ENCODE measurements around the gene ATP6AP1. TPM values are rescaled to one million over a fixed set of nuclear protein-coding genes. Genes with fewer than 3 reads are reported as not detected.

The ATP6AP1 gene
- total and polyA plus RNA-seq, 2 experiments from 2014 or later: 37.7 to 52.1 TPM

DNA sequence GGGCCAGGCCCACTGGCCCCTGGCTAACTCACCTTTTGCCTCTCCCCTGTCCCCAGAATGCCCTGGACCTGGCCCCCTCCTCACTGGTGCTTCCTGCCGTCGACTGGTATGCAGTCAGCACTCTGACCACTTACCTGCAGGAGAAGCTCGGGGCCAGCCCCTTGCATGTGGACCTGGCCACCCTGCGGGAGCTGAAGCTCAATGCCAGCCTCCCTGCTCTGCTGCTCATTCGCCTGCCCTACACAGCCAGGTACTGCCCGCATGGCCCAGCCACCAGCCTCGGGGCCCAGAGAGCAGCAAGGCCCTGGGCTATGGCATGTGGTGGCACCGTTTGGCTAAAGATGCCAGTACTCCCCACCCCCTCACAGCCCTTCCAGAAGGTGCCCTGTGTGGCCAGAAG, 3.7 kb downstream of the ATP6AP1 start:
- H3K36me3 ChIP-seq (ENCODE audit: insufficient read depth): no peaks in the 10 kb centered on the region
- no peak overlapping the region for H3K4me2 ChIP-seq
- peaks cover 24% of the 10 kb centered on the region for H3K36me3 Mint-ChIP-seq (ENCODE audit: low read depth)
- ATAC-seq: no peak
- peaks cover 23% of the 10 kb centered on the region for H3K4me1 Mint-ChIP-seq
- H3K27me3 ChIP-seq (ENCODE audit: insufficient read depth): no peaks in the 10 kb centered on the region
- TF ChIP-seq, protein P1, sequence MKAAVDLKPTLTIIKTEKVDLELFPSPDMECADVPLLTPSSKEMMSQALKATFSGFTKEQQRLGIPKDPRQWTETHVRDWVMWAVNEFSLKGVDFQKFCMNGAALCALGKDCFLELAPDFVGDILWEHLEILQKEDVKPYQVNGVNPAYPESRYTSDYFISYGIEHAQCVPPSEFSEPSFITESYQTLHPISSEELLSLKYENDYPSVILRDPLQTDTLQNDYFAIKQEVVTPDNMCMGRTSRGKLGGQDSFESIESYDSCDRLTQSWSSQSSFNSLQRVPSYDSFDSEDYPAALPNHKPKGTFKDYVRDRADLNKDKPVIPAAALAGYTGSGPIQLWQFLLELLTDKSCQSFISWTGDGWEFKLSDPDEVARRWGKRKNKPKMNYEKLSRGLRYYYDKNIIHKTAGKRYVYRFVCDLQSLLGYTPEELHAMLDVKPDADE (IDR thresholded peaks at IDR 0.05): no peak
- no peak for TF ChIP-seq EZH2phosphoT487 (IDR thresholded peaks at IDR 0.05; ENCODE audit: unreplicated experiment)
- no peak for TF ChIP-seq NANOG (IDR thresholded peaks at IDR 0.05; ENCODE audit: borderline replicate concordance)
- TF ChIP-seq EZH2 (IDR thresholded peaks at IDR 0.05; ENCODE audit: low read depth, unreplicated experiment): no peak
- TF ChIP-seq, protein P2, sequence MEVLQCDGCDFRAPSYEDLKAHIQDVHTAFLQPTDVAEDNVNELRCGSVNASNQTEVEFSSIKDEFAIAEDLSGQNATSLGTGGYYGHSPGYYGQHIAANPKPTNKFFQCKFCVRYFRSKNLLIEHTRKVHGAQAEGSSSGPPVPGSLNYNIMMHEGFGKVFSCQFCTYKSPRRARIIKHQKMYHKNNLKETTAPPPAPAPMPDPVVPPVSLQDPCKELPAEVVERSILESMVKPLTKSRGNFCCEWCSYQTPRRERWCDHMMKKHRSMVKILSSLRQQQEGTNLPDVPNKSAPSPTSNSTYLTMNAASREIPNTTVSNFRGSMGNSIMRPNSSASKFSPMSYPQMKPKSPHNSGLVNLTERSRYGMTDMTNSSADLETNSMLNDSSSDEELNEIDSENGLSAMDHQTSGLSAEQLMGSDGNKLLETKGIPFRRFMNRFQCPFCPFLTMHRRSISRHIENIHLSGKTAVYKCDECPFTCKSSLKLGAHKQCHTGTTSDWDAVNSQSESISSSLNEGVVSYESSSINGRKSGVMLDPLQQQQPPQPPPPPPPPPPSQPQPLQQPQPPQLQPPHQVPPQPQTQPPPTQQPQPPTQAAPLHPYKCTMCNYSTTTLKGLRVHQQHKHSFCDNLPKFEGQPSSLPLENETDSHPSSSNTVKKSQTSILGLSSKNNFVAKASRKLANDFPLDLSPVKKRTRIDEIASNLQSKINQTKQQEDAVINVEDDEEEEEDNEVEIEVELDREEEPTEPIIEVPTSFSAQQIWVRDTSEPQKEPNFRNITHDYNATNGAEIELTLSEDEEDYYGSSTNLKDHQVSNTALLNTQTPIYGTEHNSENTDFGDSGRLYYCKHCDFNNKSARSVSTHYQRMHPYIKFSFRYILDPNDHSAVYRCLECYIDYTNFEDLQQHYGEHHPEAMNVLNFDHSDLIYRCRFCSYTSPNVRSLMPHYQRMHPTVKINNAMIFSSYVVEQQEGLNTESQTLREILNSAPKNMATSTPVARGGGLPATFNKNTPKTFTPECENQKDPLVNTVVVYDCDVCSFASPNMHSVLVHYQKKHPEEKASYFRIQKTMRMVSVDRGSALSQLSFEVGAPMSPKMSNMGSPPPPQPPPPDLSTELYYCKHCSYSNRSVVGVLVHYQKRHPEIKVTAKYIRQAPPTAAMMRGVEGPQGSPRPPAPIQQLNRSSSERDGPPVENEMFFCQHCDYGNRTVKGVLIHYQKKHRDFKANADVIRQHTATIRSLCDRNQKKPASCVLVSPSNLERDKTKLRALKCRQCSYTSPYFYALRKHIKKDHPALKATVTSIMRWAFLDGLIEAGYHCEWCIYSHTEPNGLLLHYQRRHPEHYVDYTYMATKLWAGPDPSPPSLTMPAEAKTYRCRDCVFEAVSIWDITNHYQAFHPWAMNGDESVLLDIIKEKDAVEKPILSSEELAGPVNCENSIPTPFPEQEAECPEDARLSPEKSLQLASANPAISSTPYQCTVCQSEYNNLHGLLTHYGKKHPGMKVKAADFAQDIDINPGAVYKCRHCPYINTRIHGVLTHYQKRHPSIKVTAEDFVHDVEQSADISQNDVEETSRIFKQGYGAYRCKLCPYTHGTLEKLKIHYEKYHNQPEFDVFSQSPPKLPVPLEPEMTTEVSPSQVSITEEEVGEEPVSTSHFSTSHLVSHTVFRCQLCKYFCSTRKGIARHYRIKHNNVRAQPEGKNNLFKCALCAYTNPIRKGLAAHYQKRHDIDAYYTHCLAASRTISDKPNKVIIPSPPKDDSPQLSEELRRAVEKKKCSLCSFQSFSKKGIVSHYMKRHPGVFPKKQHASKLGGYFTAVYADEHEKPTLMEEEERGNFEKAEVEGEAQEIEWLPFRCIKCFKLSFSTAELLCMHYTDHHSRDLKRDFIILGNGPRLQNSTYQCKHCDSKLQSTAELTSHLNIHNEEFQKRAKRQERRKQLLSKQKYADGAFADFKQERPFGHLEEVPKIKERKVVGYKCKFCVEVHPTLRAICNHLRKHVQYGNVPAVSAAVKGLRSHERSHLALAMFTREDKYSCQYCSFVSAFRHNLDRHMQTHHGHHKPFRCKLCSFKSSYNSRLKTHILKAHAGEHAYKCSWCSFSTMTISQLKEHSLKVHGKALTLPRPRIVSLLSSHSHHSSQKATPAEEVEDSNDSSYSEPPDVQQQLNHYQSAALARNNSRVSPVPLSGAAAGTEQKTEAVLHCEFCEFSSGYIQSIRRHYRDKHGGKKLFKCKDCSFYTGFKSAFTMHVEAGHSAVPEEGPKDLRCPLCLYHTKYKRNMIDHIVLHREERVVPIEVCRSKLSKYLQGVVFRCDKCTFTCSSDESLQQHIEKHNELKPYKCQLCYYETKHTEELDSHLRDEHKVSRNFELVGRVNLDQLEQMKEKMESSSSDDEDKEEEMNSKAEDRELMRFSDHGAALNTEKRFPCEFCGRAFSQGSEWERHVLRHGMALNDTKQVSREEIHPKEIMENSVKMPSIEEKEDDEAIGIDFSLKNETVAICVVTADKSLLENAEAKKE (CRISPR knock-in tag; IDR thresholded peaks at IDR 0.05): no peak
- no peak for TF ChIP-seq JUNB (IDR thresholded peaks at IDR 0.05; ENCODE audit: unreplicated experiment)
- no peak for TF ChIP-seq STAT1 (IDR thresholded peaks at IDR 0.05; ENCODE audit: unreplicated experiment)
- TF ChIP-seq CREB1 (CRISPR knock-in tag; IDR thresholded peaks at IDR 0.05; ENCODE audit: low read depth): no peak
- TF ChIP-seq, protein P3, sequence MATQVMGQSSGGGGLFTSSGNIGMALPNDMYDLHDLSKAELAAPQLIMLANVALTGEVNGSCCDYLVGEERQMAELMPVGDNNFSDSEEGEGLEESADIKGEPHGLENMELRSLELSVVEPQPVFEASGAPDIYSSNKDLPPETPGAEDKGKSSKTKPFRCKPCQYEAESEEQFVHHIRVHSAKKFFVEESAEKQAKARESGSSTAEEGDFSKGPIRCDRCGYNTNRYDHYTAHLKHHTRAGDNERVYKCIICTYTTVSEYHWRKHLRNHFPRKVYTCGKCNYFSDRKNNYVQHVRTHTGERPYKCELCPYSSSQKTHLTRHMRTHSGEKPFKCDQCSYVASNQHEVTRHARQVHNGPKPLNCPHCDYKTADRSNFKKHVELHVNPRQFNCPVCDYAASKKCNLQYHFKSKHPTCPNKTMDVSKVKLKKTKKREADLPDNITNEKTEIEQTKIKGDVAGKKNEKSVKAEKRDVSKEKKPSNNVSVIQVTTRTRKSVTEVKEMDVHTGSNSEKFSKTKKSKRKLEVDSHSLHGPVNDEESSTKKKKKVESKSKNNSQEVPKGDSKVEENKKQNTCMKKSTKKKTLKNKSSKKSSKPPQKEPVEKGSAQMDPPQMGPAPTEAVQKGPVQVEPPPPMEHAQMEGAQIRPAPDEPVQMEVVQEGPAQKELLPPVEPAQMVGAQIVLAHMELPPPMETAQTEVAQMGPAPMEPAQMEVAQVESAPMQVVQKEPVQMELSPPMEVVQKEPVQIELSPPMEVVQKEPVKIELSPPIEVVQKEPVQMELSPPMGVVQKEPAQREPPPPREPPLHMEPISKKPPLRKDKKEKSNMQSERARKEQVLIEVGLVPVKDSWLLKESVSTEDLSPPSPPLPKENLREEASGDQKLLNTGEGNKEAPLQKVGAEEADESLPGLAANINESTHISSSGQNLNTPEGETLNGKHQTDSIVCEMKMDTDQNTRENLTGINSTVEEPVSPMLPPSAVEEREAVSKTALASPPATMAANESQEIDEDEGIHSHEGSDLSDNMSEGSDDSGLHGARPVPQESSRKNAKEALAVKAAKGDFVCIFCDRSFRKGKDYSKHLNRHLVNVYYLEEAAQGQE (IDR thresholded peaks at IDR 0.05; ENCODE audit: unreplicated experiment): no peak
- TF ChIP-seq, protein P4, sequence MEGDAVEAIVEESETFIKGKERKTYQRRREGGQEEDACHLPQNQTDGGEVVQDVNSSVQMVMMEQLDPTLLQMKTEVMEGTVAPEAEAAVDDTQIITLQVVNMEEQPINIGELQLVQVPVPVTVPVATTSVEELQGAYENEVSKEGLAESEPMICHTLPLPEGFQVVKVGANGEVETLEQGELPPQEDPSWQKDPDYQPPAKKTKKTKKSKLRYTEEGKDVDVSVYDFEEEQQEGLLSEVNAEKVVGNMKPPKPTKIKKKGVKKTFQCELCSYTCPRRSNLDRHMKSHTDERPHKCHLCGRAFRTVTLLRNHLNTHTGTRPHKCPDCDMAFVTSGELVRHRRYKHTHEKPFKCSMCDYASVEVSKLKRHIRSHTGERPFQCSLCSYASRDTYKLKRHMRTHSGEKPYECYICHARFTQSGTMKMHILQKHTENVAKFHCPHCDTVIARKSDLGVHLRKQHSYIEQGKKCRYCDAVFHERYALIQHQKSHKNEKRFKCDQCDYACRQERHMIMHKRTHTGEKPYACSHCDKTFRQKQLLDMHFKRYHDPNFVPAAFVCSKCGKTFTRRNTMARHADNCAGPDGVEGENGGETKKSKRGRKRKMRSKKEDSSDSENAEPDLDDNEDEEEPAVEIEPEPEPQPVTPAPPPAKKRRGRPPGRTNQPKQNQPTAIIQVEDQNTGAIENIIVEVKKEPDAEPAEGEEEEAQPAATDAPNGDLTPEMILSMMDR (conservative IDR thresholded peaks at IDR 0.05; ENCODE audit: low read depth in 2 of 2): no peak
- no peak for TF ChIP-seq ZNF331 (CRISPR knock-in tag; IDR thresholded peaks at IDR 0.05; ENCODE audit: low read depth)
- H3K9me2 ChIP-seq (ENCODE audit: insufficient read depth): no peaks in the 10 kb centered on the region
- peaks cover 11% of the 10 kb centered on the region for H3K79me2 ChIP-seq (replicated peaks; ENCODE audit: insufficient read depth)
- no peak overlapping the region for H3K4me3 Mint-ChIP-seq
- no peak overlapping the region for H2AFZ ChIP-seq
- H3K4me3 ChIP-seq: no peak overlapping the region
- H3K9me3 Mint-ChIP-seq: no peaks in the 10 kb centered on the region
- H4K20me1 ChIP-seq (replicated peaks; ENCODE audit: insufficient read depth): no peaks in the 10 kb centered on the region
- H3K27ac ChIP-seq (ENCODE audit: low read depth): no peak overlapping the region
- H3K27me3 Mint-ChIP-seq (ENCODE audit: insufficient read depth, low read depth, poor library complexity): peaks cover 4% of the 10 kb centered on the region
- H3K4me1 ChIP-seq (ENCODE audit: insufficient read depth): no peaks in the 10 kb centered on the region; the same call in 1 of the 2 replicates
- H3F3A ChIP-seq (replicated peaks; ENCODE audit: low read depth): no peaks in the 10 kb centered on the region
- no peak overlapping the region for H3K27ac Mint-ChIP-seq
- no peak for DNase-seq (ENCODE audit: low spot score)
